Activated naive CD4-positive, alpha-beta T cell treated with anti-CD3 and anti-CD28 coated beads for 36 hours (primary cell): Measurements from ENCODE around the gene GRM1. TPM values are rescaled to one million over a fixed set of nuclear protein-coding genes. Genes with fewer than 3 reads are reported as not detected.

Experiments
- CTCF ChIA-PET: fragments of 350-600 bp; sonication (Branson Sonifier 250); formaldehyde crosslinking; loops from one replicate; lab custom pipeline; 2021; ENCODE audit warnings: antibody characterized with exemption; lab: Charles Lee
- DNase-seq: peaks from one replicate; pipeline ENCODE4 v3.0.0-alpha.2; 2020
- H3K27ac Mint-ChIP-seq: one replicate; pipeline ENCODE4 v1.8.0; 2021; ENCODE audit warnings: mild to moderate bottlenecking, mixed read lengths
- H3K27me3 Mint-ChIP-seq: one replicate; pipeline ENCODE4 v1.8.0; 2021; ENCODE audit warnings: low read depth, mixed read lengths
- H3K36me3 Mint-ChIP-seq: one replicate; pipeline ENCODE4 v1.8.0; 2021; ENCODE audit warnings: low read depth, mixed read lengths
- H3K4me1 Mint-ChIP-seq: one replicate; pipeline ENCODE4 v1.8.0; 2021; ENCODE audit warnings: low read depth, mixed read lengths
- H3K4me3 Mint-ChIP-seq: one replicate; pipeline ENCODE4 v1.8.0; 2021; ENCODE audit warnings: mild to moderate bottlenecking, moderate library complexity, mixed read lengths
- H3K9me3 Mint-ChIP-seq: one replicate; pipeline ENCODE4 v1.8.0; 2021; ENCODE audit warnings: mixed read lengths
- intact Hi-C: fragments of 100-400 bp; cut with micrococcal nuclease; formaldehyde crosslinking; loops from one replicate; pipeline ENCODE4 v1.15.1; 2023
- total RNA-seq, 2 experiments: library from RNA; stranded (reverse); gene quantifications; one replicate each; pipeline ENCODE4 v1.2.3, GENCODE V29; 2021

GRM1 gene
- total RNA-seq, 2 experiments from 2014 or later = not detected

DNA sequence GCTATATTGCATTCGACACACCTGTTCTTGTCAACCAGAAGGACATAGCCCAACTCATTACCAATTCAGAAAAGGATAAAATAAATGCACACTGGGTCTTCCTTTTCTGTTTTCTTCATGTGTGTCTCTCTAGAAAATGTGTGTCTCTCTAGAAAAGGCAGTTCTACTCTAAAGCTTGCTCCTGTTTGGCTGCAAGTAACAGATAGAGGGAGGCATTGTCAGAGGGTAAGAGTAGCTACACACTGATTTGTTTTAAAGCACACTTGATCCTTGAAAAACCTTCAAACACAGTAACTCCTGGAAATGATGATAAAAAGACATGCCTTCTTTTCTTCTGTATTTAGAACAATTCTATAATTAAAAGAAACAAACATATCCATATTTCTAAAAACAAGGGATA is 21.3 kb downstream of the GRM1 start:
- CTCF ChIA-PET = no interaction called here
- no peak overlapping the region for H3K4me3 Mint-ChIP-seq
- peaks cover 11% of the 10 kb centered on the region for H3K27me3 Mint-ChIP-seq
- intact Hi-C loops = no loop called here
- no peak overlapping the region for H3K27ac Mint-ChIP-seq
- no peak for DNase-seq
- H3K36me3 Mint-ChIP-seq = no peaks in the 10 kb centered on the region
- no peaks in the 10 kb centered on the region for H3K4me1 Mint-ChIP-seq
- no peaks in the 10 kb centered on the region for H3K9me3 Mint-ChIP-seq

DNA sequence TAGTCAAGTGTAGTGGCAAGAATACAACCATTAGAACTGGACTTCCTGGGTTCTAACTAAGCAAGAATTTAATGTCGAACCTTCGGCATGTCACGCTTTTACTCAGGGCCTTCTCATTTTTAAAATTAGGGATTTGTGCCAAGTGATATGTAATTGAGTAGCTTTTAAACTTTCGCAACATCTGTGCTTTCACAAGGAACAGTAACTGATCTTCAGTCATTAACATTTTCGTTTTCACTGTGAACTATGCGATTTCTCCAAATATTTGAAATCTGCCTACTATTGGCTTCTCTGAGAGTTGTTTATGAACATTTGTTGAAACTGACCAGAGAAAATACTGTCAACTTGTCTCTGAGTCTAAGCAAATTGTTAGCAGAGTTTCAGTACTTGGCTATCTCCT is 27.6 kb downstream of the GRM1 start:
- H3K27ac Mint-ChIP-seq = no peak overlapping the region
- peaks cover 6% of the 10 kb centered on the region for H3K27me3 Mint-ChIP-seq
- no peaks in the 10 kb centered on the region for H3K36me3 Mint-ChIP-seq
- H3K9me3 Mint-ChIP-seq = peaks cover 1% of the 10 kb centered on the region
- H3K4me1 Mint-ChIP-seq = no peaks in the 10 kb centered on the region
- H3K4me3 Mint-ChIP-seq = no peak overlapping the region
- no peak for DNase-seq
- CTCF ChIA-PET = no interaction called here
- intact Hi-C loops = no loop called here

DNA sequence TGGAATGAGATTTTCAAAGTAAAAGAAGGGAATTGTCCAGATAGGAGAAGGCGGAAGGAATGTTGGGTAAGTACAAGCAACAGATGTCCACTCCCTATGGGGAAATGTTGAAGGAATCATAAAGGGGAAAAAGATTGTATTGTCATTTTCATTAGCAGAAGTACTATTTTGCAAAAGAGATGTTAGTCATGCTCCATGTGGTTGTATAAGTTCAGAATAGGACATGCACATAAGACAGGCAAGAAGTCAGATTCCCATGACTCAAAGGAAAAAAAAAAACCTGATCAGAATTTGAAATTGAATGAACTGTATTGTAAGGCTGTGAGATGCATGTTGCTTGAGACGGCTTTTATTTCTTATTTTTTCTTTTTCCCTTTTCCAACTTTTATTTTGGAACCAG is 36.8 kb downstream of the GRM1 start:
- no peak for DNase-seq
- Mint-ChIP-seq H3K4me1 (no peaks in the 10 kb centered on the region), H3K27ac (no peak overlapping the region), H3K27me3 (peaks cover 9% of the 10 kb centered on the region), H3K36me3 (no peaks in the 10 kb centered on the region), H3K9me3 (no peaks in the 10 kb centered on the region), H3K4me3 (no peak overlapping the region)
- intact Hi-C loops = no loop called here
- CTCF ChIA-PET = no interaction called here

DNA sequence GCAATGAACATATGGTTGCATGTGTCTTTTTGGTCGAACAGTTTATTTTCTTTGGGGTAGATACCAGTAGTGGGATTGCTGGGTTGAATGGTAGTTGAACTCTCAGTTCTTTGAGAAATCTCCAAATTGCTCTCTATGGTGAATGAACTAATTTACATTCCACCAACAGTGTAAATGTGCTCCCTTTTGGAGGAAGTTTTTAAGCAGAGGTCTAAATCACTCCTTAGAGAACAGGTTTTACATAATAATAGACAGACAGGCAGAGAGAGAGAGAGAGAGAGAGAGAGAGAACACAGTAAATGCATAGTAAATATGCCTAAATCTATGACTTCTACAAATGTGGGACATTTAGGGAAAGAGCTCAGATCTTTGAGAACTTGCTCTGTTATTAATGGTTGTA is 37.6 kb downstream of the GRM1 start:
- intact Hi-C loops = no loop called here
- Mint-ChIP-seq H3K27me3 (peaks cover 9% of the 10 kb centered on the region), H3K9me3 (no peaks in the 10 kb centered on the region), H3K4me3 (no peak overlapping the region), H3K4me1 (no peaks in the 10 kb centered on the region), H3K36me3 (no peaks in the 10 kb centered on the region), H3K27ac (no peak overlapping the region)
- CTCF ChIA-PET = interaction anchor here (0.7 kb wide), 1 partner anchor 35 kb away, joined by 4 read pairs; no protein-coding TSS in a partner anchor
- DNase-seq = no peak

DNA sequence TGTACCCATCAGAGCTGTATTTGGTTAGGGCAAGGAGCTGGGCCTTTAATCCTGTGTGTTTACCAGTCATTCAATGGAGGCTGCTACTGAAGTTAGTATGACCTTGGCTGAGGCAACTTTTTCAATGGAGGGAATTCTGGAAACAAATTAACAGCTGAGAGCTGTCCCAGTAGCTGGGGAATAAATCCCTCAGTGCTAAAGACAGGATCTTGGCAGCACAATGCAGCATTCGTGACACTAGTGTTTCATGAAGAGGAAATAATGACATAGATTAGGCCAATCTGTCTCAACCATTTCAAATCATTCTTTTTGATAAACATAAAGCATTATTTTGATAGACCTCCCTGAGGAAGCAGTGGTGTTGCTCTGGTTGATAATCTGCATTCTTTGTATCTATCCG is 42.9 kb downstream of the GRM1 start:
- H3K4me3 Mint-ChIP-seq = no peak overlapping the region
- DNase-seq = no peak
- peaks cover 7% of the 10 kb centered on the region for H3K27me3 Mint-ChIP-seq
- H3K27ac Mint-ChIP-seq = no peak overlapping the region
- CTCF ChIA-PET = interaction anchor here (0.8 kb wide), 1 partner anchor 32 kb away, joined by 3 read pairs; no protein-coding TSS in a partner anchor
- intact Hi-C loops = no loop called here
- H3K9me3 Mint-ChIP-seq = no peaks in the 10 kb centered on the region
- no peaks in the 10 kb centered on the region for H3K36me3 Mint-ChIP-seq
- no peaks in the 10 kb centered on the region for H3K4me1 Mint-ChIP-seq

DNA sequence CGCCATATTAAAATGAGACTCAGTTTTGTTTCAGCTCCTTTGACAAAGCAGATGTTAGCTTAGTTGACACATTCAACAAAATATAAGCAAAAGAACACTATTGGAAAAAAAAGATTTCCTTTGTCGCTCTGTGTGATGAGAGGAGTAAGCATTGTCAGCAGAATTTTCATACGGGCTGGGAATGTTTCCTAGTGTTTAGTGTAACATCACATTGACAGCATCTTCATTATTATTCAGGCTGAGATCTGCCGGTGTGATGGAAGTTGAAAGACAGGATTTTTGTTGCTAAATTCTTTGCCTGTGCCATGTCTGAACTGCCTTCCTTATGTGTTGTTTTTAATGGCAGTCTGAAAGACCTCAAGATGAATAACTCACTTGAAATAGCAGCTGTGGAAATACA is 49.1 kb downstream of the GRM1 start:
- CTCF ChIA-PET = no interaction called here
- intact Hi-C loops = no loop called here

DNA sequence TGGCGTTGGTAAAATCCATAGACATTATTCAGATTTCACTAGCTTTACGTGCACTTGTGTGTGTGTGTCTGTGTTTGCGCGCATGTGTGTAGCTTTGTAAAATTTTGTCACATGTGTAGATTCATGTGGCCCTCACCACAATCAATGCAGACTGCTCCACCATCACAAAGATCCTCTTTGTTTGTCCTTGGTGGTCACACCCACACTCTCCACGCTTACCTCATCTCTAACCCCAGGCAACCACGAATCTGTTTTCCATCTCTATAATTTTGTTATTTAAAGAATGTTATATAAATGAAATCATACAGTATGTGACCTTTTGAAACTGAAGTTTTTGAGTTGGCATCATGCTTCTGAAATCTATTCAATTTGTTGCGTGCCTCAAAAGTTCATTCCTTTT is 58.5 kb downstream of the GRM1 start:
- no peak overlapping the region for H3K4me3 Mint-ChIP-seq
- CTCF ChIA-PET = interaction anchor here (0.7 kb wide), 1 partner anchor 28 kb away, joined by 3 read pairs; no protein-coding TSS in a partner anchor
- H3K9me3 Mint-ChIP-seq = no peaks in the 10 kb centered on the region
- peaks cover 7% of the 10 kb centered on the region for H3K27me3 Mint-ChIP-seq
- no peaks in the 10 kb centered on the region for H3K4me1 Mint-ChIP-seq
- H3K36me3 Mint-ChIP-seq = no peaks in the 10 kb centered on the region
- intact Hi-C loops = no loop called here
- H3K27ac Mint-ChIP-seq = no peak overlapping the region
- no peak for DNase-seq

More for the DNA sequence above, 49.1 kb downstream of the GRM1 start:
- Mint-ChIP-seq H3K27ac (no peak overlapping the region), H3K27me3 (peaks cover 8% of the 10 kb centered on the region), H3K36me3 (no peaks in the 10 kb centered on the region), H3K9me3 (no peaks in the 10 kb centered on the region), H3K4me1 (no peaks in the 10 kb centered on the region), H3K4me3 (no peak overlapping the region)
- no peak for DNase-seq

DNA sequence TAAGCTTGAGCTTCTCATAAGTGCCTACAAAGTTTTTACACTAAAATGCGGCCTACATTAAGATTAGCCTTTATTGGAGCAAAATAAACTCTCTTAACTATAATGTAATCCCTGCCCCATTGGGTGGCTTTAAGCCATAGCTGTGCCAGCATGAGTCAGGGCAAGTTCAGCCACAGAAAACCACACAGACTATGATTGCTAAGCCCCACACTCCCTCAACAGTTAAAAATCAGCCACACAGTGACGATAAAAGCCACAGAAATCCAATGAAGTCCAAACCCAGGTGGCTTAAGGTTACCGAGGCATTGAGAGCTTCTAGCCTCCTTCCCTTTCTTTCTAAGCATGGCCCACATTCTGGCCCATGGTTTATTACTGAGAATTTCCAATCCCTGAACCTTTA is 61.6 kb downstream of the GRM1 start:
- Mint-ChIP-seq H3K27ac (no peak overlapping the region), H3K36me3 (no peaks in the 10 kb centered on the region), H3K9me3 (no peaks in the 10 kb centered on the region), H3K4me3 (no peak overlapping the region), H3K4me1 (no peaks in the 10 kb centered on the region), H3K27me3 (peaks cover 3% of the 10 kb centered on the region)
- intact Hi-C loops = no loop called here
- CTCF ChIA-PET = interaction anchor here (0.6 kb wide), 1 partner anchor 1197 kb away, joined by 3 read pairs; no protein-coding TSS in a partner anchor
- no peak for DNase-seq

DNA sequence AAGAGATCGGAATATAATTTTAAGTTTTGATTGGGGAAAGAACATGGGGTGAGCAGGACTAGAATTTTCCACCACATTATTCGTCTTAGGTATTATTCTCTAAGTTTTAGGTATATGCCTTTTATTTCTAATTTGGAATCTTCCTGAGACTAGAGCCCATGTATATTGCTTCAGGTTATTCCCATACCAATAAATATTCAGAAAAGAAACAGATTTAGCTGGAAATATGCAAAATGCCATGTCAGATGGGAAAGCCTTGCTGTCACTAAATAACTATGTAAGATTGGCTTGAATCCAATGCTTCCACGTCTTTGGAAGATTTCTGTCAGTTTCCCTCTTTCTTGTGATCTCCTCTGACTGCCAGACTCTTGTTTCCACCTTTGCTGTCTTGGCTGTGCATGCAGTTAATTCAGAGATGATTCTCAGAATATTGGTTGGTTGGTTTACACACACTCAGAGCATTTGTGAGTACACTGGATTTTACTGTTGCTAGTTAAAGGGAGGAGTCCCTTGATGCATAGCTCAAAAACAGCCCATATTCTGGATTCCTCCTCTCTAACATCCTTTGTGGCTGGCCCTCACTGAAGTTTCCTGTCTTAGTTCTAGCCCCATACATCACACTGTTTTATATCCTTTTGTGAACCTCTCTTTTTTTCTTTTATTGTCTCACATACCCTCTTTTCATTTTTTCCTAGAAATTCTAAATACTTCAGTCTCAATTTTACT is 64.3 kb downstream of the GRM1 start:
- CTCF ChIA-PET = interaction anchor here (0.6 kb wide), 1 partner anchor 192 kb away, joined by 3 read pairs; no protein-coding TSS in a partner anchor
- intact Hi-C loops = no loop called here
- Mint-ChIP-seq H3K27me3 (peaks cover 3% of the 10 kb centered on the region), H3K9me3 (no peaks in the 10 kb centered on the region), H3K4me3 (no peak overlapping the region), H3K27ac (no peak overlapping the region), H3K4me1 (no peaks in the 10 kb centered on the region), H3K36me3 (no peaks in the 10 kb centered on the region)
- DNase-seq = no peak

DNA sequence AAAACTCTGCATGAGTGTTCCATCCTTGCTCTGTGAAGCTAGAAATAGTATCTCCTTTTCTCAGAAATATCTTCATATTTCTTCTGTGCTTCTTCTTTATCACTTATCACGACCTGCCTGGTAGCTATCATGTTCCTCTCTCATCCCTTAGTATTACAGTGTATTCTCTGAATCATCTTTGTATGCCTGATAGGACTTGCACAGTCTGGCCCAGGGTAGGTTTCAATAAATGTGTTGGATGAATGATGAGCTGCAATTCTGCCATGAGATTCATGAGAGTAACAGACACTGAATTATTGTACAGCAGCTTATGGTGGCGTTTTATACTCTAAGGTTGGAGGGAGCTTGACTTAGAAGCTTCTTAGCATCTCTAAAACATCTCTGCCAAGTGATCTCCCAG is 66.6 kb downstream of the GRM1 start:
- Mint-ChIP-seq H3K4me1 (no peaks in the 10 kb centered on the region), H3K36me3 (no peaks in the 10 kb centered on the region), H3K9me3 (no peaks in the 10 kb centered on the region), H3K4me3 (no peak overlapping the region), H3K27me3 (peaks cover 2% of the 10 kb centered on the region), H3K27ac (no peak overlapping the region)
- no peak for DNase-seq
- CTCF ChIA-PET = no interaction called here
- intact Hi-C loops = no loop called here

DNA sequence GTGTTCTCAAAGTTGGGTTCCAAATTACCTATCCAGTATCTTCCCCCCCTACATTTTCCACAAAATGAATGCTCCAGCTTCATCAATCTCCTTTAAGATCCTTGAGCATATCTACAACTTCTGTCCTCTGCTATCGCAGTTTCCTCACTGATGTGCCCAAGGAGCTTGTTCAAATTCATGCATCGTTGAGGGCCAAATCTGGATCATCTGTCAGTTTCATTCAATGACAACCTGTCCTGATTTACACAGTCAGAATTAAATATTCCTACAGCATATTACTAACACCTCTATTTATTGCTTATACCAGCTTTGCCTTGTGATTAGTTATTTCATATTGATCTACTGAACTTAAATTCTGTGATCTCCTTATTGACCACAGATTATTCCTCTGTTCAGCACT is 68.7 kb downstream of the GRM1 start:
- H3K9me3 Mint-ChIP-seq = no peaks in the 10 kb centered on the region
- DNase-seq = no peak
- H3K4me3 Mint-ChIP-seq = no peak overlapping the region
- H3K4me1 Mint-ChIP-seq = no peaks in the 10 kb centered on the region
- CTCF ChIA-PET = no interaction called here
- intact Hi-C loops = no loop called here
- H3K36me3 Mint-ChIP-seq = no peaks in the 10 kb centered on the region
- no peaks in the 10 kb centered on the region for H3K27me3 Mint-ChIP-seq
- no peak overlapping the region for H3K27ac Mint-ChIP-seq

DNA sequence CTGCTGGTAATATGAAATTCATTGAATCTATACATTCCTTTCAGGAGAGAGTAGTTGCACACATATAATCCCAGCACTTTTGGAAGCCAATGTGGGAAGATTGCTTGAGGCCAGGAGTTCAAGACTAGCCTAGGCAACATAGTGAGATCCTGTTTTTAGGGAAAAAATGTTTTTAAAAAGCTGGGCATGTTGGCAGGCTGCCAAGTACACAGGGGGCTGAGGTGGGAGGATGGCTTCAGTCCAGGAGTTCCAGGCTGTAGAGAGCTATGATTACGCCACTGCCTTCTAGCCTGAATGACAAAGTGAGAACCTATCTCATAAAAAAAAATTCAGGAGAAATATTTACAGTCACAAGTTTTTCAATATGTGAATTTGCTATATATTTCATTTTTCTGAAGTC is 71.9 kb downstream of the GRM1 start:
- Mint-ChIP-seq H3K4me3 (no peak overlapping the region), H3K27me3 (no peaks in the 10 kb centered on the region), H3K27ac (no peak overlapping the region), H3K4me1 (no peaks in the 10 kb centered on the region), H3K36me3 (no peaks in the 10 kb centered on the region), H3K9me3 (no peaks in the 10 kb centered on the region)
- CTCF ChIA-PET = no interaction called here
- DNase-seq = no peak
- intact Hi-C loops = no loop called here

DNA sequence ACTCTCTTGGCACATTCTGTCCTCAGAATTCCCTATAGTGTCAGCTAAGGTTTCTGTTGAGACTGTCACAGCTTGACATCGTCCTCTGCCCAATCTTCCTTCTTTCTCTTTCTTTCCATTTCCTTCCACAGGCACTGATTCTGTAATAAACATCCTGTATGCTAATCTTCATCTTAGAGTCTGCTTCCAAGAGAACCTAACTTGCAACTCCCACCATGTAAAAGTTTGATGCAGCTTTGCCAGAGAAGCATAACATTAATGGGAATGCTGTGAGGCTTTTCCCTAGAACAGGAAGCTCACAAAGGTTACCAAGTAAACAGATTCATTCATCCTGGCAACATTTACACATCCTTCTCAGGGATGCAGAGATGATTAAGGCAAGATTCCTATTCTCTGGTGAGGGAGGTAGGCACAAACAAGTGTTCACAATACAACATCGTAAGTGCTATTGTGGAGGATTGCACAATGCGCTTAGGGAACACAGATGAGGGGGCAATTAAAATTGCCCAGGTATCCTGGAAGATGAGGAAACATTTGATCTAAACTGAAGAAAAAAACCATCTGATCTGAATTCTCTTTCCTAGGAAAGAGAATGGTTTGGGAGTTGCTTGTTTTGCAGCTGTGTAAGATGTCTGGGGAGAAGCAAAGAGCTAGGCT is 74.7 kb downstream of the GRM1 start:
- no peak for DNase-seq
- intact Hi-C loops = no loop called here
- CTCF ChIA-PET = interaction anchor here (1.1 kb wide), 1 partner anchor 31 kb away, joined by 3 read pairs; no protein-coding TSS in a partner anchor
- Mint-ChIP-seq H3K4me3 (no peak overlapping the region), H3K27ac (no peak overlapping the region), H3K9me3 (peaks cover 3% of the 10 kb centered on the region), H3K36me3 (no peaks in the 10 kb centered on the region), H3K27me3 (no peaks in the 10 kb centered on the region), H3K4me1 (no peaks in the 10 kb centered on the region)
